ENCODE data around the gene COL19A1.

COL19A1 gene

DNA sequence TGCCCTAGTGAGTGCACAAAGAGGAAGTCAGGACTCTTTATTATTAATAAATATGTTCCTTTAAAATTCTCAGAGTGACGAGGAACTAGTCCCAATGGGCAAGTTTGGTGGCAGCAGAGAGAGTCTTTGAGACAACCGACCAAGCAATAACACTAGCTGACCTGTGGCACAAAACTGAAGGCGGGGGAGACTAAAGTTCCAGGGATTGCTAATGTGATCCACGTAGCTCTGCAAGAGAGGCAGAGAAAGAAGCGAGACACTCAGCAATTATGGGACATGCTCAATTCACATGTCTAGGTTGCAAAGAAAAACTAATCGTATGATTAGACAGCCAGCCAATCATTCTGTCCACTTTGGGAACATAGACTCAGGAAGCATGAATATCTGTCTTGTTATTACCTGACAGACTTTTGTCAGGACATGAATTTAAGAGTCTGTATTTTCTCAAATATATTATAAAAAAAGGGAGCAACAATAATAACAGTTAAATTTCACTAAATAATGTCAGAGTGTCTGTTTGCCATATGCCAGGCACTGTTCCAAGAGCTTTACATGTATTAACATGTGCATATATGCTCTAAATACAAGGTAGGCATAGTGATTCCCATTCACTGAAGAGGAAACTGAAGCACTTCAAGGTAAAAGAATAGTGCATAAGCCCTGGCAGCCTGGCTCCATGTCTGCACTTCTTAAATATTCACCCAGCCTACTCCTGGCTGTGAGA, 355.5 kb downstream of the COL19A1 start:
- no peak for DNase-seq (ENCODE audit: low read depth in 2 of 2)

DNA sequence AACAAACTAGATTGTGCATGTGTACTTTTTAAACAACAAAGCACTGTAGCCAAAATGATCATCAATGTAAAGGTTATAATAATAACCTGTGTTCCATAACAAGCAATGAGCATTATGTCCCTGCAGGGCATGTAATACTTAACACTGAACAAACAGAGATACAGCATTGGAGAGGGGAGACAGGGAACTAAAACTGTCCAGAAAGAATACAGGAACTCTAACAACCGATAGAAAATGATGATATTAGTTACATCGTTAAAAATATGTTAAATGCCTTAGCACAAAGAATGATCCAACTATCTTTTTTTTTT, 356.0 kb downstream of the COL19A1 start:
- DNase-seq (ENCODE audit: low read depth in 2 of 2) = no peak

DNA sequence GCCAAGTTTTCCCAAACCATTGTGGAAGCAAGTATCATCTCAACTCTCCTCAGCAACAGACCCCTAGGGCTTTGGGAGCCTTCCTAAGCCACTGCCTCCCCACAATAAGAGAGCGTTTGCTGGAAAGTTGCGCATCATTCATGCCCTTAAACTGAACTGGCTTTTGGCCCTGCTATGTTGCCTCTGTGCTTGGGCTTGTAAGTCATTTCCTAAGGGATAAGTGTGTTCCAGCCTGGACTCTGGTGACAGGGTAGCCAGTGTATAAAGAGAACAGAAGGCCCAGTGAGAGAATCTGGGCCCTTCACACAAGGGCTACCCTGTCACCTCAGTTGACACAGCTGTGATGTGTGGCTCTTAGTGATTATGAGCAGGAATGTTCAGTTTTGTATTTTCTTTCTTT, 358.7 kb downstream of the COL19A1 start:
- no peak for DNase-seq (ENCODE audit: low read depth in 2 of 2)

DNA sequence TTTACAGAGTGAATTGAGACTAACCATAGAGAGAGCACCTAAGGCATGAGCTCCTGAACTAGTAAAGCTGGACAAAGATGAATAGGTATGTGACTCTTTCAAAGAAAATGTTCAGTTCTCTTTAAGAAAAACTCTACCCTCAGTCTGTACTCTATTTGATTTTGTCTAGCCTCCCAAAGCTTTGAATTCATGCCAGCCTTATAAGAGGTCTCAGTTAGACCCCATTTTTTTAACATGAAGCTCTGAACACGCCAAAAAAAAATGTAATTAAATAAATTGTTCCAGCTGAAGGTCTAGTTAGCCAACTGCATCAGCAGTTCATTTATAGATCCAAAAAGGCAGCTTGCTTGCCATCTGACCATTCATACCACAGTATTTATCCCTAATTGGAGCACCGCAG, 365.0 kb downstream of the COL19A1 start:
- DNase-seq (ENCODE audit: low read depth in 2 of 2) = no peak

- DNase-seq (ENCODE audit: low read depth in 2 of 2) = no peak
Measured at GRCh38 chr6:70234561-70235236, 368.3 kb downstream of the COL19A1 start.

DNA sequence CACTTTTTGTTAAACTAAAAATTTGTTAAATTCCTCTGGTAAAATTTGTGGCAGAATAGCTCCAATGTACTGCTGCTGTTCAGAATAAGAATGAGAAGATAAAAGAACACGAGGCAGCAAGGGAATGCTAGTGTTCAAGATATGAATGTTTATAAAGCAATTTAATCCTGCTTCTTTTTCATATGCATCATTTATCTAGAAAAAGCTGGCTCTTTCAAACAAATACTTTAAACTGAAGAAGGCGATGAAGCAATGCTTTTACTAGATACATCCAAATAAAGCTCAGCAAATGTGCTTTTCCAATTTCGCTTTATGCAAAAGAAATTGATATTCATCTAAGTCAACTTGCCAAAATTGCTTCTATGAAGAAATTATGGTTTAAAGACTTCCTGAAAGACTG, 370.0 kb downstream of the COL19A1 start:
- no peak for DNase-seq (ENCODE audit: low read depth in 2 of 2)

- no peak for DNase-seq (ENCODE audit: low read depth in 2 of 2)
Measured at GRCh38 chr6:70241031-70241430, 374.7 kb downstream of the COL19A1 start.

DNA sequence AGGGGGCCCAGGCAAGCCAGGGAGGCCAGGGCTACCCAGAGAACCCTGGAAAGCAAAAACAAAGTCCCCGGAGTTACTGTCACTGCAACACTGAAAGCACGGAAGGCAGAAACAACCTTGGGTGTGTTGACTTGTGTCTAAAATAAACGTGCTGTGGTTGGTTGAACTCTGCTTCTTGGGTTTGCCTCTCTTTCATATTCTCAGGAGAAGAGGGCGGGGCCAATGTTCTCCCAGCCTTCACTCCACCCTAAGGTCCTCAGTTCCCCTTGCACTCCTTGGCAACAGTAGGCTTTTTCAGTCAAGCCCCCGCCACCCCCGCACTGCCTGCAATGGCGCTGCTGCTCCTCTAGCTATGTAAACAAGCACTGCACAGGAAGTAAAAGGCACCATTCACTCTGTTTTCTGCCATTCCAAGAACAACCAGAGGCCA, 375.6 kb downstream of the COL19A1 start:
- no peak for DNase-seq (ENCODE audit: low read depth in 2 of 2)

- no peak for DNase-seq (ENCODE audit: low read depth in 2 of 2)
Measured at GRCh38 chr6:70246118-70246517, 379.8 kb downstream of the COL19A1 start.

DNA sequence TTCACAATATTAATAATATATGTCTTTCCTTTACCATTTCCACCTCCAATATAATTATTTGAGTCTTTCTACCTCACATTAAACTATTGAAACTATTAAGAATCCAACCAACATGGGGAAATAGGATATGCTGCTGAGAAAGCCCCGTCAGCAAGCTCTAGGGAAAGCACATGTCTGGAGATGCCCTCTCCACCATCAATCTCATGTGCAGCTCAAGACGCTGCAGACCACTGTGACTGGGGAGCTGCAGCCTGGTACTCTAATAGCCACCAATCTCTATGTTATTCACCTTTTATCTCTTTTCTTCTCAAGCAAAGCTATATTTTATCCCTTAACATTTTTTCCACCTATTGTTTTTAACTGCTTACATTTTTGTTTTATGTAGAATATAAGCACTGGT, 386.2 kb downstream of the COL19A1 start:
- no peak for DNase-seq (ENCODE audit: low read depth in 2 of 2)

GRCh38 chr6:70253923-70254322, 387.6 kb downstream of the COL19A1 start:
- no peak for DNase-seq (ENCODE audit: low read depth in 2 of 2)

- DNase-seq (ENCODE audit: low read depth in 2 of 2) = no peak
Measured at GRCh38 chr6:70254784-70255183, 388.4 kb downstream of the COL19A1 start.

- DNase-seq (ENCODE audit: low read depth in 2 of 2) = no peak
Measured at GRCh38 chr6:70257768-70258273, 391.5 kb downstream of the COL19A1 start.

GRCh38 chr6:70258483-70258882, 392.1 kb downstream of the COL19A1 start:
- DNase-seq (ENCODE audit: low read depth in 2 of 2) = no peak

All from stimulated activated CD4-positive, alpha-beta T cell treated with anti-CD3 and anti-CD28 coated beads, Interleukin-1b, Interleukin-23, amount 100 ng/mL, for 1 hour (primary cell).